DND-41 (cell line): Measurements from ENCODE around the gene MAST3.

Experiments used
- ATAC-seq: fragments of 200-7000 bp; cut with Tn5 transposase; 3 replicates; pipeline ENCODE4 v1.9.1; 2021; ENCODE audit warnings: low read depth; ENCODE audit not compliant: insufficient read depth
- DNase-seq: peaks from one replicate; pipeline ENCODE4 v3.0.0-alpha.2; 2020
- H2AFZ ChIP-seq: 2 replicates; pipeline ENCODE4 v1.6.0; 2012; ENCODE audit warnings: low read depth, low read length
- H3K27ac ChIP-seq: 2 replicates; pipeline ENCODE4 v1.5.1; 2012; ENCODE audit warnings: low read length, inconsistent platforms
- H3K27me3 ChIP-seq: fragments of 200-600 bp; sonication (generic); 2 replicates; pipeline ENCODE4 v1.6.0; 2012; ENCODE audit warnings: low read length, mild to moderate bottlenecking, inconsistent platforms; ENCODE audit not compliant: insufficient read depth, poor library complexity
- H3K36me3 ChIP-seq: 2 replicates; pipeline ENCODE4 v1.5.1; 2012; ENCODE audit warnings: low read length, inconsistent platforms; ENCODE audit not compliant: insufficient read depth
- H3K4me1 ChIP-seq: 2 replicates; pipeline ENCODE4 v1.5.1; 2012; ENCODE audit warnings: mild to moderate bottlenecking, low read length; ENCODE audit not compliant: insufficient read depth
- H3K4me2 ChIP-seq: 2 replicates; pipeline ENCODE4 v1.6.0; 2012; ENCODE audit warnings: mild to moderate bottlenecking, moderate library complexity, low read length, inconsistent platforms; ENCODE audit not compliant: insufficient read depth
- H3K4me3 ChIP-seq, 2 experiments: fragments of 200-600 bp in 1 of 2; shearing (Covaris generic) in 1 of 2; 2 replicates each; pipeline ENCODE4 v1.5.1; 2012 to 2016; ENCODE audit warnings: inconsistent platforms in 2 of 2, low read length in 2 of 2, mild to moderate bottlenecking in 2 of 2, low read depth in 1 of 2, moderate library complexity in 1 of 2
- H3K79me2 ChIP-seq: 2 replicates; pipeline ENCODE4 v1.6.0; 2012; ENCODE audit warnings: low read length, inconsistent platforms; ENCODE audit not compliant: insufficient read depth
- H3K9ac ChIP-seq: 2 replicates; pipeline ENCODE4 v1.6.0; 2012; ENCODE audit warnings: low read depth, mild to moderate bottlenecking, inconsistent platforms, low read length, moderate library complexity
- H3K9me3 ChIP-seq: 2 replicates; pipeline ENCODE4 v1.5.1; 2012; ENCODE audit warnings: low read length, moderate library complexity, mild to moderate bottlenecking, inconsistent platforms; ENCODE audit not compliant: insufficient read depth, severe bottlenecking
- H4K20me1 ChIP-seq: 2 replicates; pipeline ENCODE4 v1.6.0; 2012; ENCODE audit warnings: low read length; ENCODE audit not compliant: insufficient read depth
- EZH2 ChIP-seq: IDR thresholded peaks from 3 replicates; pipeline ENCODE4 v1.6.1; 2012; ENCODE audit warnings: borderline replicate concordance, low read depth, mild to moderate bottlenecking, moderate library complexity, low read length, inconsistent platforms; ENCODE audit not compliant: severe bottlenecking
- TF ChIP-seq, protein P1 (sequence below): IDR thresholded peaks from 2 replicates; pipeline ENCODE4 v1.5.1; 2012; ENCODE audit warnings: borderline replicate concordance, low read length, moderate library complexity, mild to moderate bottlenecking; ENCODE audit not compliant: poor library complexity, severe bottlenecking; ENCODE audit errors: extremely low read depth

Gene MAST3

DNA sequence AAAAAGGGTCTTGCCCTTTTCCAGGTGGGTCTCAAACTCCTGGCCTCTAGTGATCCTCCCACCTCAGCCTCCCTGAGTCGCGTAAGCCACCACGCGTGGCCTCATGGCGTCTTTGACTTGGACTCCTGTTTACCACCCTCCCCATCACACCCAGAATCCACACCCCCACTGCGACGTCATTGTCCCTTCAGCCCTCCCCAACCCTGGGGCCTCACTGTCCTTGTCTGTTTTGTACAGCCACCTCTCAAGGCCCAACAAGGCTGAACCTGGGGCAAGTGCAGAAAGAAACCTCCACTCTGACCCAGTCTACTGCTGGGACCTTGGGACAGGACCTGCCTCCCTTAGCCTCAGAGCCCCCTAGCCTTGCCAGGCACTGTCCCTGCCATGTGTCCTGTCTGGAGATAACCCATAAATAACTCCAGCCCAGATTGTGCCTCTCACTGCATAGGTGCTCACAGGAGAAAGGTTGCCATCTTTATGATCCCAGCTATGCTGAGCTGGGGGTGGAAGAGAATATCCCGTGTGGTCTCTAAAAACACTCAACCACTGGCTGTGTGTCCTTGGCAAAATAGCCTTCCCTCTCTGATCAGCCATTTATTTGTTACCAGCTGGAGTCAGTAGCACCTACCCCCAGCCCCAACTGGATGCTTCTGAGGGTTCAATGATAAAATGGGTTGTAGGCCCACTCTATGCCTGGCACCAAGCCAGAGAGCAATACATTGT, 74.2 kb downstream of the MAST3 start:
- Histone ChIP-seq H3K79me2 (no peaks in the 10 kb centered on the region), H3K27me3 (peaks cover 22% of the 10 kb centered on the region), H3K9ac (no peak overlapping the region), H3K4me2 (no peak overlapping the region), H3K27ac (no peak overlapping the region), H3K4me1 (peaks cover 17% of the 10 kb centered on the region), H3K9me3 (no peaks in the 10 kb centered on the region), H2AFZ (no peak overlapping the region), H3K36me3 (peaks cover 28% of the 10 kb centered on the region), H3K4me3 (no peak overlapping the region), H4K20me1 (no peaks in the 10 kb centered on the region; the same call in 1 of the 2 replicates)
- DNase-seq (no peak), ATAC-seq (no peak)
- TF ChIP-seq EZH2, result no peak

DNA sequence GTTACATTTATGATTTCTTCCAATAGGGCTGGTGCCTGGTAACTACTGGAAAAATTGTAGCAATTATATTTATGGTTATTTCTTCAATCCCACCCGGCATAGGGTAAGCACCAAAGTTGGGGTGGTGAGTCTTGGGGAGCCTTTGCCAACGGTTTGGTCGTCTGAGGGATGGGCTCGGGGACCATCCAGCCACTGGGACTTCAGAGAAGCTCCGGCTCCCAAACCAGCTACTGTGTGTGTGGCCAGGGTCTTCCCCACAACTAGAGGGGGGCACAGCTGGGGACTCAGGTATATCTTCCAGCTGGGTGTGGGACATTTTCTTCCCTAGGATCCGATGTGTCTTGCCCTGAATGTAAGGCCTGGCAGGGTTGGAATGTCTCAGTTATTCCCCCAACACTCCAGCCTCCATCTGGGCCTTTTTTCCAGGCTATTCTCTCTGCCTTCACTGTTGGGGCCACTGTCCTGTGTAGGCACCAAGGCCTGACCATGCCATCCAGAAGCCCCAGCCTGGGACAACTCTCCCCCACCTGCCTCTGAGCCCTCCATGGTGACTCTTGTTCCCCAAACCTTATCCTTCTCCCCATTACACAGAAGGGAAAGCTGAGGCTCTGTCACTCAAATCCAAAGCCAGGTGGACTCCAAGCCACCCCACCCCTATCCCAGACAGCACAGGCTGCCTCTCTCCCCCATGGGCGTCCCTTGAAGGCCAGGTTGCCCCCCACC, 74.9 kb downstream of the MAST3 start:
- Histone ChIP-seq H3K9me3 (no peaks in the 10 kb centered on the region), H3K79me2 (no peaks in the 10 kb centered on the region), H3K4me1 (peaks cover 17% of the 10 kb centered on the region), H3K36me3 (peaks cover 21% of the 10 kb centered on the region), H3K9ac (no peak overlapping the region), H3K27ac (no peak overlapping the region), H3K4me2 (no peak overlapping the region), H4K20me1 (no peaks in the 10 kb centered on the region; the same call in 1 of the 2 replicates), H2AFZ (no peak overlapping the region), H3K4me3 (no peak overlapping the region), H3K27me3 (peaks cover 22% of the 10 kb centered on the region)
- ATAC-seq (no peak), DNase-seq (no peak)
- no peak for TF ChIP-seq EZH2
- TF ChIP-seq, protein P1, sequence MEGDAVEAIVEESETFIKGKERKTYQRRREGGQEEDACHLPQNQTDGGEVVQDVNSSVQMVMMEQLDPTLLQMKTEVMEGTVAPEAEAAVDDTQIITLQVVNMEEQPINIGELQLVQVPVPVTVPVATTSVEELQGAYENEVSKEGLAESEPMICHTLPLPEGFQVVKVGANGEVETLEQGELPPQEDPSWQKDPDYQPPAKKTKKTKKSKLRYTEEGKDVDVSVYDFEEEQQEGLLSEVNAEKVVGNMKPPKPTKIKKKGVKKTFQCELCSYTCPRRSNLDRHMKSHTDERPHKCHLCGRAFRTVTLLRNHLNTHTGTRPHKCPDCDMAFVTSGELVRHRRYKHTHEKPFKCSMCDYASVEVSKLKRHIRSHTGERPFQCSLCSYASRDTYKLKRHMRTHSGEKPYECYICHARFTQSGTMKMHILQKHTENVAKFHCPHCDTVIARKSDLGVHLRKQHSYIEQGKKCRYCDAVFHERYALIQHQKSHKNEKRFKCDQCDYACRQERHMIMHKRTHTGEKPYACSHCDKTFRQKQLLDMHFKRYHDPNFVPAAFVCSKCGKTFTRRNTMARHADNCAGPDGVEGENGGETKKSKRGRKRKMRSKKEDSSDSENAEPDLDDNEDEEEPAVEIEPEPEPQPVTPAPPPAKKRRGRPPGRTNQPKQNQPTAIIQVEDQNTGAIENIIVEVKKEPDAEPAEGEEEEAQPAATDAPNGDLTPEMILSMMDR, result no peak

DNA sequence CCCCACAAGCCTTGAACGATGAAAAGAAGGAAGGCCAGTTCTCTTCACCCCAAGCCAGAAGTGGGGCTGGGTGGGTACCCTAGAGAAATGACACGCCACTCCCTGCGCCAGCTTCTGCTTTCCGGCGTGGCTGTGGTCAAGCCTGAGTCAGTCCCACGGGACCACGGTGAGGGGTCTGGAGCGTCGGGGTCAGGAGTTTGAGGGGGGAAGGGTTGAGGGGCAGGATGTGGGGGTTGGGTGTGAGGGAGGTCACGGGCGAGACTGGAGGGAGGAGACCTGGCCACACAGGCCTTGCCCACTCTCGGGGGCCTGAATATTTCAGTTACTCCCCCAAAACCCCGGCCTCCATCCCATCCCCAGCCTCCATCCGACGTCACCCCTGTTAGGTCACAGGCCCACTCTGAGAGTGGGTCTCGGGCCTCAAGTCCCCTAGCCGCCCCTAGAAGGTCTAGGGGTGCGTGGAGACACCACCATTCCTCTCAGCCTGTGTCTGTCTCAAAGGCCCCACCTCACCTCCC, 75.5 kb downstream of the MAST3 start:
- Histone ChIP-seq H3K27me3 (peaks cover 22% of the 10 kb centered on the region), H3K4me1 (peaks cover 17% of the 10 kb centered on the region), H3K9ac (peak overlapping the region; percentile 48; the same call in 1 of the 2 replicates), H3K27ac (no peak overlapping the region), H3K36me3 (peaks cover 15% of the 10 kb centered on the region), H3K9me3 (no peaks in the 10 kb centered on the region), H4K20me1 (no peaks in the 10 kb centered on the region; the same call in 1 of the 2 replicates), H3K79me2 (no peaks in the 10 kb centered on the region), H2AFZ (peak overlapping the region; percentile 69), H3K4me3 (peak overlapping the region in 1 of 2 experiments; percentile 56; a peak in 2 of 4 replicates), H3K4me2 (peak overlapping the region; percentile 84)
- ATAC-seq (no peak), DNase-seq (no peak)
- TF ChIP-seq, protein P1, result no peak
- TF ChIP-seq EZH2, result no peak
